ENCODE measurements around the gene SLC22A3.
"Not testable (repeated sequence)": the region's sequence is repeated elsewhere in the genome, so short reads cannot be mapped to it uniquely, and the experiment has no call there.

SLC22A3 gene

DNA sequence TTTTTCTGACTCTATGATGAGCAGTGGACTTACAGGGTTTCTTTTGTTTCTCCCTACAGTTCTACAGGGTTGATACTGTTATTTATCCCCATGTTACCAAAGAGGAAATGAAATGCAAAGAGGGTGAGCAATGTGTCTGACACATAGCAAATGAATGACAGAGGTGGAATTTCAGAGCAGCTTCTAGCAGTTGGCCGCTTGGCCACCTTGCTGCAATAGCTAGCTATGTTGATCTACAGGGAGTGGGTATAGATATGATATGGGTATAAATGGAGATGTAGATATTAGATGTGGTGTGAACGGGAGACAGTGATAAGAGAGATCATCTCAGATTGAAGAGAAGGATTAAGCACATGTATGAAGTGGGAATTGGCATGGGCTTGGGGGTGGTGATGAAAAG lies 10.9 kb upstream of the SLC22A3 start:
- no peak for DNase-seq

DNA sequence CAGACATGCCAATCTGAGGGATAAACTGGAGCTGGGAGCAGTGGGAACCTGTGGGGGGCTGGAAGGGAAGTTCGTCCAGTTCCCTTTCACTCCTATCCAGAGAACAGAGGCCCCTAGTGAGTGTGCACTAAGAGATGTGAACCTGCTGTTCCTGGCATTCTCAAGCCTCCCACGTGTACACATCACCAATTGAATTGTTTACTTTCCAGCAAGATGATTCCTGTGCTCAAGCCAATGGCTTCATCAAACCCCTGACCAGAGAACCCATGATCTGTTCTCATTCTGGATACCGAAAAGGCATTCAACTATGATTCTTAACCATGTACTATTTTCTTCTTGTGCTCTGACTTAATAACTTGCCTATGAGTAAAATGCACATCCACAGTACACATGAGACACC lies 10.2 kb upstream of the SLC22A3 start:
- DNase-seq: no peak

- DNase-seq: no peak
Measured at GRCh38 chr6:160343144-160343543, 5.0 kb upstream of the SLC22A3 start.

- no peak for DNase-seq
Measured at GRCh38 chr6:160344271-160344670, 3.9 kb upstream of the SLC22A3 start.

- no peak for DNase-seq
Measured at GRCh38 chr6:160347259-160348222, 637 bp upstream of the SLC22A3 start.

- no peak for DNase-seq
Measured at GRCh38 chr6:160349020-160349441, 853 bp downstream of the SLC22A3 start.

GRCh38 chr6:160349814-160350350 lies 1.7 kb downstream of the SLC22A3 start:
- no peak for DNase-seq

DNA sequence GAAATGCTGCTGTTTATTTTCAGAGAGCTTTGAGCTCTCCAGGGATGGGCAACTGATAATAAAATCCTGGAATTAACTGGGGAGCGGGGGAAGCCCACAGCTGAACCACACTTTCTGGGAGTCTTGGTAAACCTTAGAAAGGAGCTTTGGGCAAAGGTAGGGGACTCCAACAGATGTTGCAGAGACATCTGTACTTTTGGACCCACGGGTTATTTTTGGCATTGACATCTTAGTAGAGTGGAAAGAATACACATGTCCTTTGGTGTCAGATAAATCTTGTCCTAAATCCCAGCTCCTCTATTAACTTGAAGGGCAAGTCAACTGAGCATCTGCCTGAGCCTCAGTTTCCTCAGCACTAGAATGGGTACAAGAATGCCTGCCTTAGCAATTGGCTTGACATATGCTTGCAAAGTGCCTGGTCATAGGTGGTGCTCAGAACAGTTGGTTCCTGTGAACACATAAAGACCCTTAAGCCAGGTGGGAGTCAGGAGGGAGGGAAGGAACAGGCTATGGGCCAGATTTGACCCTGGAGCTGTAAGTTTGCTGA lies 5.8 kb downstream of the SLC22A3 start:
- DNase-seq: no peak

DNA sequence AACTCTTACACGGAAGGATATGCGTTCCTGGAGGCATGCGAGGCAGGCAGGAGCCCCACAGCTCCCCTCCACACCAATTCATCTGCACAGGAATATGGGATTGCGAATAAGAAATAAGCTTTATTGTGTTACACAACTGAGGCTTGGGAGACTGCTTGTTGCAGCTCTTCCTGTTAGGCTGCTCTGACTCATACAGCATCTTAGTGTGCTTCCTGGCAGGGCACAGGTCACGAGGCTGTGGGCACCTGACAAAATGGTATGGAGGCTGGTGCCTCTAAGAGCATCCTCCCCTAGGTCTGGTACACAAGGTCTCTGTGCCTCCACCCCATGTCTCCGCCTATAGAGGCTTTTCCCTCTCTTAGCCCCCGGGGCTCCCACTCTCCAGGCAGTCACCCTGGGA lies 6.8 kb downstream of the SLC22A3 start:
- no peak for DNase-seq

- DNase-seq: no peak
Measured at GRCh38 chr6:160356074-160356744, 8.0 kb downstream of the SLC22A3 start.

- no peak for DNase-seq
Measured at GRCh38 chr6:160357088-160357487, 8.9 kb downstream of the SLC22A3 start.

- no peak for DNase-seq
Measured at GRCh38 chr6:160358225-160359119, 10.3 kb downstream of the SLC22A3 start.

DNA sequence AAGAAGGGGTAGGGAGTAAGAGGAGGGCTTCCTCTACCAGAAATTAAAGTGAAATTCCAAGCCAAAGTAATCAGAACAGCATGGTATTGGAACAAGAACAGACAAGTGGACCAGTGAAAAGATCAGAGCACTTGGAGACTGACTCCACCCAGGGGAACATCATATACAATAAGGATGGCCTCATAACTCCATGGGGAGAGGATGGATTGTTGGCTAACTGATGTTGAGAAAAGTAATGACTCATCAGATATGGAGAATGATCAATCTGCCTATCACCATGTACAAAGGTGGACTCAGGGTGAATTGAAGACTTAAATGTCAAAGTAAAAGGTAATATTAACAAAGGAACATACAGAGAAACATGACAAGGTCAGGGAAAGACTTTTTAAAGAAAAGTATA lies 12.8 kb downstream of the SLC22A3 start:
- DNase-seq: no peak

DNA sequence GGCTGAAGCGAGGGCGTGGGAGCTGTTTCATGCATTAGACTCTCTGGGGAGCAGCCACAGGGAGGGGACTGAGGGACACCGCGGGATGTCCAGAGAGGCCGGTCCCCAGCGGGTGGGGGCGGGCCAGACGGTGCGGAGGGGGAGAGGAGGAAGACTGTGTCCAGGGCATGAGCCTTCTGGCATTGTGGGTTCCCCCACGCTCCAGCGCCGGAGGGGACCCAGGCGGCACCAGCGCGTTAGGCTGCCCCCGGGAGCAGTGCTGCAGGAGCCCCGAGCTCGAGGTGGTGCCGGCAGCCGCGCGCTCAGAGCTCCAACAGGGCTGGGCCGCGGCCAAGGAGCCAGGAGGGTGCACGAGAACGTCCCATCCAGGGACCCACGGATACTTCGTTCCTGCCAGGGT lies 14.4 kb downstream of the SLC22A3 start:
- no peak for DNase-seq

DNA sequence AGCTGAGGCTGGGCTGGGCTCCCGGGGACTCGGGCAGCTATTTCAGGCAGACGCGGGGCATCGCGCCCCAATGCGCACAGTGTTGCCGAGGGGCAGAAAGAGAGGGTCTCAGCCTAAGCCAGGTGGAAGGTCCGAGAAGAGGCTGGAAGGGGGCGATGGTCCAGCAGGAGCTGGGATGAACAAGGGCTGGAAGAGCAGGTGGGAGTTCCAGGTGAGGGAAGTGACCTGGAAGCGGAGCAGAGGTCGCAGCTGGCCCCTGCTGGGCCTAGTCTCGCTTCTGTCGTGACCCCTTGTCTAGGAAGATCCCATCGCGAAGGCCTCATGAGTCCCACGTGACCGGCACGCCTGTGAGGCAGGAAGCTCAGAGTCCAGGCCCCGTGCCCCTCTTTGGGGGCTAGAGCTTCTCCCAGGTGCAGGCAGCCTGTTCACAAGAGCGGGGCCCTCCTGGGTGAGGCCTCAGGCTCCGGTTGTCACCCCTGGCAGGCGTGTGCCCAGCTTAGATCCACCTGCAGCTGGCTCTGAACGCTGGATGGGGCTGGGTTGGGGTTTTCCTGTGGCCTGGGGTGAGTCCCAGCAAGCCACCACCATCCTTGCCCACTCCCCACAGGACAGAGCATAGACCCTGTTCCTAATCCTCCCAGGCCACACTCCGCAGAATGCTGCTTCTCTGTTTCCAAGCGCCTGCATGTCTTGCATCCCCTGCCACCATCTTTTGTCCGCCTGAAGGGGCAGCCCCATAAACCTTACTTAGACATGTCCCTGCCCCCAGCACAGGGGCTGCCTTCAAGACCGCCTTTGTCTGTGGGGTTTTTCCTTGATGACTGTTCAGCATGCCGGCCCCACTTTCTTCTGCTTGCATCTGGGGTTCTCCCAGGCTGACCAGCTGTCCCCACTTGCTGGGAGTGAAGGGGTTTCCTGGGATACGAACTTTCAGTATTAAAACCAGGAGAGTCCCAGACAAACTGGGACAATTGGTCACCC lies 15.1 kb downstream of the SLC22A3 start:
- no peak for DNase-seq

DNA sequence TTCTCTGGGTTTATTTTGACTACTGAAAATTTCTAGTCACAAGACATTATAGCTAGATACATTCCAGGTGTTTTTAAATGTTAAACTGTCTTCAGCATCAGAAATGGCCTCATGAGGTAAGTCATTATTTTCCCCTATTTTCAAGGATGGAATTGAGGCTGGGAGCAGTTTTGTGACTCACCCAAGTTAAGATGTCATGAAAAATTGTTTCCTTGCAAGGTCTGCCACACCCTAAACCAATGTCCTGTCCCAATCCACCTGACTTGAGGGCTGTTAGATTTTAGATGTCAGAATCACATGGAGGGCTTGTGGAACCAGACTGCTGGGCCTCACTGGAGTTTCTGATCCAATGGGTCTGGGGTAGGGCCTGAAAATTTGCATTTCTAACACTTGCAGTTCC lies 16.9 kb downstream of the SLC22A3 start:
- DNase-seq: no peak

DNA sequence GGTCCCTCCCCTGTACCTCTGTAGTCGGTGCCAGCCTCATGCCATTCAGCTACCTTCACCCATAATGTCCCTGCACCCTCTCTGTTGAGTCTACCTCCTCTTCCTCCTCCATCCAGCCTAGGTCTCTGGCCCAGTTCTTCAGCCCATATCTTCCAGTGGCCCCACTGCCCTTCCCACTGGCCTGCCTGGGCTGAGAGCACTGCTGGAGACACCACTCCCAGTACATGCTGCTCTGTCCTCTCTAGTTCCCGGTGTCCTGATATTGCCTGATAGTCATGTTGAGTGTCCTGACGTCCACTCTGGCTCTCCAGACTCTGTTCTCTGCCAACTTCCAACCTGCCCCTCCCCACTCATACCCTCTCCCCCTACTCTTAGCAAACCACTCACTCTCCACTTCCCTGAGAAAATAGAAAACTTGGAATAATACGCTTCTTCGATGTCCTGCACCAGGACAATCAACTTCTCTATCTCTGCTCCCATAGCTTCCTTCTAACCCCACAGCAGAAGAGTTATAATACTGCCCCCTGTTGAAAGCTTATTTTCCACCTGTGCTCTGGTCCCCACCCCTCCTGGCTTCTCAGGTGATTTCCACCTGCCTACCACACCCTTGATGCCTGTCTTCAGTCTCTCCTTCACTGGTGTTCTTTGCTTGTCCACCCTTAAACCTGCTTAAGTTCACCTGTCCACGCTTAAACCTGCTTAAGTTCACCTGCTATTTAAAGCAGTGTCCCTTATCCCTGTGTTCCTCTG lies 19.8 kb downstream of the SLC22A3 start:
- DNase-seq: no peak

DNA sequence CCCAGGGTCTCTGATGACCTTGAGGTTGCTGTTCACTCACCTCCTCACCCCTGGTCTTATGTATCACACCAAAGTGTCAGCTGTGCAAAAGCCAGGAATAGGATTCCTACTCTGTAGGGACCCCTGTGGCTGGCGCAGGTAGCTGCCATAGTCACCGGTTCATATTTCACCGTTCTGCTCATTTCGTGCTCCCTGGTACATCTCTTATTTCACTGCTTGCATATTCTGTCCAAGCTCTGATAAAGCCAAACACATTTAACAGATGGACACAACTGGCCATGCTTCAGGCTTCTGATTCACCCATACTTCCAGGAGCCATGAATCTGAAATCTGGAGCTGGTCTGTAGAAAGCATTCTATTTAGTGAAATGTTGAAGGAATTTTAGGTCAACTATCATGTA lies 20.5 kb downstream of the SLC22A3 start:
- no peak for DNase-seq

DNA sequence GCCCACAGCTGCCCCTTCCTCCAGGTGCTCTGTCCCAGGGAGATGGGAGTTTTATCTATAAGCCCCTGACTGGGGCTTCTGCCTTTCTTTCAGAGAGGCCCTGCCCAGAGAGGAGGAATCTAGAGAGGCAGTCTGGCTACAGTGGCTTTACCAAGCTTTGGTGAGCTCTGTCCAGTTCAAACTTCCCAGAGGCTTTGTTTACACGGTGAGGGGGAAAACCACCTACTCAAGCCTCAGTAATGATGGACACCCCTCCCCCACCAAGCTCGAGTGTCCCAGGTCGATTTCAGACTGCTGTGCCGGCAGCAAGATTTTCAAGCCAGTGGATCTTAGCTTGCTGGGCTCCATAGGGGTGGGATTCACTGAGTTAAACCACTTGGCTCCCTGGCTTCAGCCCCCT lies 25.4 kb downstream of the SLC22A3 start:
- not testable (repeated sequence) for DNase-seq

All from C1 segment of cervical spinal cord (tissue), 14 donors.